Activated CD8-positive, alpha-beta memory T cell treated with anti-CD3 and anti-CD28 coated beads for 1 hour (primary cell): ENCODE results near the gene BNIP3.

Source experiments
- DNase-seq, 2 donors: peaks; one replicate each; pipeline ENCODE4 v3.0.0-alpha.2; 2020; ENCODE audit warnings: low read depth in 1 of 2; ENCODE audit errors: extremely low read depth in 1 of 2

Gene BNIP3, protein sequence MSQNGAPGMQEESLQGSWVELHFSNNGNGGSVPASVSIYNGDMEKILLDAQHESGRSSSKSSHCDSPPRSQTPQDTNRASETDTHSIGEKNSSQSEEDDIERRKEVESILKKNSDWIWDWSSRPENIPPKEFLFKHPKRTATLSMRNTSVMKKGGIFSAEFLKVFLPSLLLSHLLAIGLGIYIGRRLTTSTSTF

DNA sequence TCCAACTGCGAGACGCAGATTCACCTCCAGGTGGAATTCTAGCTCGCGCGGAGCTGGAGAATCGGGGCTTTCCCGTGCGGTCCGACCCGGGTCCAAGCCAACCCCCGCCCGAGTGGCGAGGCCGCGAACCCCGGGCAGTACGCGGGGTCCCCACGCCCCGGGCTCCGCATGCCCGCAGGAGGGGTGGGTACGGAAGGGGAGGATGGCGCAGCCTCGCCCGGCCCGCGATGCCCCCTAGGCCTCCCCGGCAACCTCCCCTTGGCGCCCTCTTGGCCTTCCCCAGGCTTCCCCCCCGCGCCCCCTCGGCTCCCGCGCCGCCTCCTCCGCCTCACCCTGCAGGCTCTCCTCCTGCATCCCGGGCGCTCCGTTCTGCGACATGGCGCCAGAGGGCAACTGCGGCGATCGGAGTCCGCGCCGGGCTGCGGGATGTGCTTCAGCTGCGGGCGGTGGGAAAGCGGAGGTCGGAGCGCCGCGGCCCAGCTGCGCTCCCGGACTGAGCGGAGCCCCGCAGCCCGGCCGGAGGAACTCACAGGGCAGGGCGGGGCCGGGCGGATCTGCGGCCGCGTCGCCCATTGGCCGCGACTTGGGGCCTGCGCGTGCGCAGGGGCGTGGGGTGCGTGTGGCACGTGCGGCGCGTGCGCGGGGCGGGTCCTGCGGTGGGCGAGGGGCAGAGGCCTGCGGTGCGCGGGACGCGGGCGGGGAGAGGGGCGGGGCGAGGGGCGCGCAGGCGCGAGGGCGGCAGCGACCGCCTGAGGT lies at the start of gene BNIP3:
BNIP3 (minus strand) TSS at position 495 of the 756 bp plus-strand sequence; CDS start at position 378, 117 bp downstream.
- peak; percentile 77 to 94 for DNase-seq

DNA sequence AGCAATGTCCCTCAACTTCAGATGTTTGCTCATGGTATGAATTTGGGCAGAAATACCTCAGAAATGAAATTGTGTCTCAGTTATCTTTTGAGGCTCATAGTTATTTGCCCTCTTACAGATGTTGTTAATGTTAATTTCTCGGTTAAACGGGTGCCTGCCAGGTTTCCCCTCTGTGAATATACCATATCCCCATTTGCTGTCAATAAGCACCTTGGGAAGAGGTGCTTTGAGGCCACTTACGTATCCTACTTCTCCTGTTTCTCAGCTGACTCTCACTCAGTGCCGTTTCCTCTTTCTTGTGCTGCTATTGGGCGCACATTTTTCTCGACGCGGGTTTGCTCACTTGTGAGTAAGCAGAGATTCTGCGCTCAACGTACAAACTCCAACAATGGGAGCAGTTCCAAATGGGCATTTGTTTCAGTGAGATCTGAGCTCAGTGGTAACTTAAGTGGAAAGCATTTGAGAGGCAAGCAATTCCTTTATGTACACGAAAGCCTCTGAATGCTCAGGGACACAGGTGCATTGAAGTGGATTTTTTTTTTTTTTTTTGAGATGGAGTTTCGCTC lies 49.3 kb upstream of the BNIP3 start:
- DNase-seq, result no peak

DNA sequence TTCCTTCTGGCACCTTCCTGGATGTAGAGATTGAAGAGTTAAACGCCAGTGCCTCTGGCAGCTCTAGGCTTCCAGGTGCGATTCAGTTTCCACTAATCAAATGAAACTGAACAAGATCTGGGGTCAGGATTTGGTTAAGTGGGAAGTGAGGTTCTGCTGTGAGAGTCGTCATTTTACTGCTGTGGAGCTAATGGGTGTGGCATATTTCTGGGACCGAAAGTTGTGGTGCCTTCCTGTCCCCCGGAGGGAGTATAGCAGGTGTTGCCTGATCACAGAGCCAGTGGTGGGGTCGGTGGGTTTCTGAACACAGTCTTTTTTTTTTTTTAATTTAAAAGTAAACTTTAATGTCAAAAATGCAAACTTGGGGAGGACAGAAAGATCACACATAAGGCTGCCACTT lies 47.0 kb upstream of the BNIP3 start:
- no peak for DNase-seq

DNA sequence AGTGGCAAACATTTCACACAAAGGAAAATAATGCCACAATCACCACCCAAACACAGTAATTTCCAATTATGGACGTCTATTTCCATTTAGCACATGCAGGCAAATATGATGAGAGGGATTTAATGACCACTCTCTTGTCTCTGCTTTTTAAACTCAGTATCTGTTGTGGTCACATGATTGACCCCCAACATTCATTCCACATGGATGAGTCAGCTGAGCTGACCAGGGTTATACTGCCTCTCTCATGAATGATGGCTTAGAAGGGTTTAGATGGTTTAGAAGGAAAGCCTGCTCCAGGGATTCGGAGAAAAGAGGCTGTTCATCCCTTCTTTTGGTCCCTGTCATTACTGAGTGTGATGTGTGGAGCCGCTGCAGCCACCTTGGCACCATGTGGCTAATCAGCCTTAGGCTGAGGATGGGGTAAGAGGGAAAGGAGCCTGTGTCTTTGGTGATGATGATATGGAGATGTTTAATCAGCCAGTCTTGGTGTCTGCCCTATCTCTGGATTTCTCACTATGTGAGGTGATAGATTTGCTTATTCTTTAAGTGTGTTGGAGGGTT lies 45.8 kb upstream of the BNIP3 start:
- DNase-seq, result no peak

DNA sequence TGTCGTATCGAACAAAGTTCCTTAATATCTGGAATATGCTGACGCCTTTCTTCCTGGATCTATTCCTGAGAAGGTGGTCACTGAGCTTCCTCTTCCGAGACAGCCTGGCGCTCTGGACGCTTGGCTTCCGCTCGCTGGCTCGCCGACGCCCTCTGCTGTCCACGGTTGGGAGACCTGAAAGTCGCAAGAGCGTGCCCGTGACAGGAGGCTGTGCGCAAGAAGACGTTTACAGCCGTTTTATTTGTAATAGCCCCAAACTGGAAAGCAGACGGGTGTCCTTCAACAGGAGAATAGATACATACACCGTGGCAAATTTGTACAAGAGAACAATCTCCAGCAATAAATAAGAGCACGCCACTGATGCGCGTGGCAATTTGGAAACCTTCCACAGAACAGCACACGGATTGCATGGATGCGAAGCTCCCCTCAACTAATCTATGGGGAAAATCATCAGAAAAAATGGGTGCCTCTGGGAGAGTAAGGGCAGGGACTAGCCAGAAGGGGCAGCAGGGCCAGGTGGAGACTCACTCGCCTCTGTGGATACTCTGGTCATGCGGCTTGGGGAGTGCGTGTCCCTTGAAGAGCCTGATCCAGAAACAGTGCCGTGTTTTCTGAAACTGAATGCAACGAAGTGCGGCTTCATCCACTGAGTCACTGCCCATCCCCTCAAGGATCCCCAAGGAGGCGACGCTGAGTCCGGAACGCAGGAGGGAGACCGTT lies 41.5 kb upstream of the BNIP3 start:
- DNase-seq, result peak; percentile 34 to 65

DNA sequence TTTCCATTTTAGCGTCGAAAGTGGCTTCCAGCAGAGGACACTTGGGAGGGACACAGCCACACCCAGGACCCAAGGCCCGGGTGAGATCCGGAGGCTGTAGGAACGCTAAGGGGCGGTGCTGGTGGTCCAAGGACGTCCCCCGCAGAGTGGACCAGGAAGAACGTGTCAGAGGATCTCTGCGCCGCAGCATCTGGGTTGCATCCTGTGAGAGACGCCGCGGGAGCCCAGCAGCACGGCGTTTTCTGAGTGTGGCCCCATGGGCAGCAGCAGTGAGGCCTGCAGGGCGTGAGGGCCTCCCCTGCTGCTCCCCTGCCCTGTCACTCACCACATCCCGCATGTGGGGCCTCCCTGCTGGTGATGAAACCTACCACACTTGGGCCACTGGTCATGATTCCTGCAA lies 40.5 kb upstream of the BNIP3 start:
- no peak for DNase-seq

DNA sequence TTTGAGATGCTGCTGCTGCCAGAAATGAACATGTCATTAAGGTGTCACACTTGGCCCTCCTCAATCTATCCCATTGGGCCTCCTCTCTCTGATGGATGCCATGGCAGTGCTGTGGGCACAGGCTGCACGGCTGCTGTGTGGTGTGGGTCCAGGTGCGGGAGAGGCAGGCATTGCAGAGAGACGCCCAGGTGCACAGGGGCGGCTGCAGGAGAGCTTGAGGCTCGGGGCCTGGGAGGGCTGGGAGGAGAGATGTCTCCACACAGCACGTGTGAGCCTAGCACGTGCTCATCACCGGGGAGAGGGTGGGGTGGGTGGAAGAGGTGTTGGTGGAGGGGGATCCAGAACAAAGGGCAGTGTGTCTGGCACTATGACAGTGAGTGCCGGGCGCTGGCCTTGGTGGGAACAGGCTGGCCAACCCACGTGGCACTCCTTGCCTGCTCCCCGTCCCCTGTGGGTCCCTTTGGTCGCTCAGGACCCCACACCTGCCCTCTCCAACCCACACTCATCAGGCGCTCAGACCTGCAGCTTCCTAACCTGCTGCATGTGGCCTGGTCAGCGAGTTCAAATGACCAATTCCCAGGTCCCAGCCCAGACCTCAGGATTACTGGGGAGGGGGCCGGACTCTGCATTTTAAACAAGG lies 39.9 kb upstream of the BNIP3 start:
- DNase-seq, result no peak

DNA sequence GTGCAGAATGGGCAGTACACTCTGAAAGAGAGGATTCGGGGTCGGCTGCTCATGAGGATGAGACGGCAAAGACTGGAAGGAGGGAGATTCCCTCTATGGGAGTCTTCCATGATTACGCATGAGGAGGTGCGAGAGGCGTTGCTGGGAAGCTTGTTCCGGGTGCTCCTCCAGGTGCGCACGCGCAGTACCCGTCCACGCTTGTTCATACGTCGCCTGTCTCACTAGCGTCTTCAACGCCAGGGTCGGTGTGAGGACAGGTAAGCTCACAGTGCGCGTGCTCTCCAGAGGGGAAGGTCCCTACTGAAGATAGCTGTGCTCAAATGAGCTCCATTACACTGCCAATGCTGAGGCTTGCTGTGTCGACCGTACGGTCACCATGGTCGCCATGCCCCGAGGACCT lies 39.3 kb upstream of the BNIP3 start:
- no peak for DNase-seq

DNA sequence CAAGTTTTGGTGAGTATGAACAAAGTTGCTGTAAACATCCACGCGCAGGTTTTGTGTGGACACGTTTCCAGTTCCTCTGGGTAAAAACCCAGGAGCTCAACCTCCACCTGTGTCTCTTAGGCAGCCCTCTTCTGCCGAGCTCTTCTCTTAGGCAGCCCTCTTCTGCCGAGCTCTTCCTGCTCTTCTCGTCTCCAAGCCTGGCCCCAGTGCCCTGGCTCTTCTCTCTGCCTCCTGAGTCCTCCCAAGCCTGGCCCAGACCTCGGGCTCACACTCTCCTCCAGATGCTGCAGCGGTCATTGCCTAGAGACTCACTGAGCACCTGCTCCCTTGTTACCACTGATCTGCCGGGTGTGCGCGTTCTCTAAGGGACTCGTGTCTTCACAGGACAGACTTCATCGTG lies 38.7 kb upstream of the BNIP3 start:
- no peak for DNase-seq

DNA sequence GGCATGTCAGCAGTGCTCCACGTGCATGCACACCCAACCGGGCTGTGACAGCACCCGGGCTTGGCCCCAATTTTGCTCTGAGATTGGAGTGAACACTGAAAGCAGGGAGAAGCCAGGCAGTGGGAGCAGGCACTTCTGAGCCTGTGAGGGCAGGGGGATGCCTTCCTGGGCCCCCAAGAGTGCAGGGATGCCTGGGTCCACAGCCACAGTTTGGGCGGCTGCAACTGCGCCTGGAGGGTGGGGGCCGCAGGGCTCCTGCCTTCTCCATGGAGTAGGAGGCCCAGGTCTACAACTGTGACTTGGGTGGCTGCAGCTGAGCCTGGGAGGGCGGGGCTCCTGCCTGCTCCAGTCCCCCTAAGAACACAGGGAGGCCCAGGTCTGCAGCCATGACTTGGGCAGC lies 37.6 kb upstream of the BNIP3 start:
- DNase-seq, result no peak

DNA sequence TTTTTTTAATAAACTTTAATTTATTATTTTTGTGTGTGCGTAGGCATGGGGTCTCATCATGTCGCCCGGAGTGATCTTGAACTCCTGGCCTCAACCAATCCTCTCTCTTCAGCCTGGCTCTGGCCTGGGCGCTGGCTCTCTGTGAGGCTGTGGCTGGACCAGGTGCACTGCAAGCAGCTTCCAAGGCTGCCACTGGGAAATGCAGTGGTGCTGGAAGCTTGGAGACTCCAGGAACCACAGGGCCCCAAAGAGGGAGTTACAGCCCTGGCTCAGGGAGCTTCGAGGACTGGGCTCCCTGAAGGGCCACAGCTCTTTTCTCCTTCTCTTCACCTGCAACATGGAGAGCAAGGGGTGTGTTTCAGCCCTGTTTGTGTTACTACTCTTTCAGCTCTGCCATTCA lies 36.7 kb upstream of the BNIP3 start:
- DNase-seq, result no peak

DNA sequence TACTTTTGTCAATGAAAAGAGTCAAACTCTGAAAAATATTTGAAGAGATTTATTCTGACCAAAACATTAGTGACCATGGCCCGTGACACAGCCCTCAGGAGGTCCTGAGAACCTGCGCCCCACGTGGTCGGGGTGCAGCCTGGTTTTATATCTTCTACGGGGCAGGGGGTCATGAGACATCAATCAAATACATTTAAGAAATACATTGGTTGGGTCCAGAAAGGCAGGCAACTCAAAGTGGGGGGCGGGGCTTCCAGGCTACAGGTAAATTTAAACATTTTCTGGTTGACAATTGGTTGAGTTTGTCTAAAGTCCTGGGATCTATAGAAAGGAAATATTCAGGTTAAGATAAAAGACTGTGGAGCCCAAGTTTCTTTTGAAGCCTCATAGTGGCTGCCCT lies 34.8 kb upstream of the BNIP3 start:
- DNase-seq, result no peak

DNA sequence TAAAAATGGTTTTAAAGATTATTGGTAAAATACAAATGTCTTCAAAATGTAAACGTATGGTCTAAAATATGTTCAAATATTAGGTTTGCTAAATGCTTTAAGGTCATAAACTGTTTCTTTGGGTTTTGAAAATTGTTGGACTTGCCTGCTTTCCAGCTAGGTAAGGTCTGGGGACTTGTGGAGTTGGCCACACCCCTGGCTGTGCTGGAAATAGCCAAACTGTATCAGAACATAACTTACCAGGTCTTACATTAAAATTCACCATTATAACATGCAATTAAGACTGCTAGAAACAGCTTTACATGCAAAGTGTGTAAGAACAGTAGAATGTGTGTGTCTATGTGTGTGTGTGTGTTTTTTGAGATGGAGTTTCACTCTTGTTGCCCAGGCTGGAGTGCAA lies 29.7 kb upstream of the BNIP3 start:
- DNase-seq, result no peak

DNA sequence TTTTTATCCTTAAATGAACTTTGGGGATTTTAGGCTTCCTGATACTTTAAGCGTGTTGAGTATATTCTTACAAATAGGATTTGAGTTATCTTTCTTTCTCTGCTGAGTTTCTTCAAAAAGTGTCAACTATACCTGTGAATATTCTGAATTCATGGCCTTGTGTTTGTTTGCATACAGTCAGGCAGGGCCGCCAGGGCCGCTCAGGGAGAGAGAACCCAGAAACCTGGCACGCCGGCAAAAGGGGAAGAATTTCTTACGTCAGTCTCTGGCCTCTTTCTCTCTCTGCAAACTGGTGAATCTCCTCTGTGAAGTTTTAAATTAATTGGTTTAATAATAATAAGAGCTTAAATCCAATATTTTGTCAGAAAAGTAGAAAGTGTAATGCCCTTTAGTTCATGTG lies 29.3 kb upstream of the BNIP3 start:
- DNase-seq, result no peak

DNA sequence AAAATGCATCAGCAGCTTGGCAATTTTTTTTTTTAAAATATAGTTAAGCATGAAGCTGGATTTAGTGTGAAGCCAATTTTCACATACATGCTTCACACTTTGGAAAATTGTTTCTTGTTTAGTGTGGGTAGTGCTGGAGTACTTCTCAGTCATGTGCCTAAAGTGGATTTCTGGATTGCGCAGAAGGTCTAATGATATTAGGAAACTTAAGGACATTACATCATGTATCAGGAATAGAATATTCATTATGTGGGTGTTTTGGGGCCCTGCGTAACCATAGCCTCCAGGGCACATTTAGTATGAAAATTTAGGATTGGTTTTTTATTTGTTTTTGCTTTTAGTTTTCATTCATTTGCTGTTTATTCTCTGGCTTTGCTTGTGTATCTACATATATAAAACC lies 28.8 kb upstream of the BNIP3 start:
- DNase-seq, result no peak

DNA sequence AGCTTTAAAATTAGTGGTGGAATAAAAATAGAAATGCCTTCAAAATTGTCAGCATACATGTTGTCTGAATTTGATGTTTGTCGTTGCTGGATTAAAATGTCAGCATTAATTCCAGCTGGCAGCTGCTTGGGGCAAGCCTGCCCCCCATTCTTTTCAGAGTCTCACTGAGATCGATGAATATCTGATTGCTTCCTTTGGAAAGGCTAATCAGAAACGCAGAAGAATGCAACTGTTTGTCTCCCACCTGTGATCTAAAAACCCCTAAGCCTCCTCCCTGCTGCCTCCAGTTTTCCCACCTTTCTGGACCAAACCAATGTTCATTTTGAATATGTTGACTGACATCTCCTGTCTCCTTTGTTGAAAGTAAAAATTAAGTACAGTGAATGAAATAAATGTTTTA lies 27.9 kb upstream of the BNIP3 start:
- no peak for DNase-seq

DNA sequence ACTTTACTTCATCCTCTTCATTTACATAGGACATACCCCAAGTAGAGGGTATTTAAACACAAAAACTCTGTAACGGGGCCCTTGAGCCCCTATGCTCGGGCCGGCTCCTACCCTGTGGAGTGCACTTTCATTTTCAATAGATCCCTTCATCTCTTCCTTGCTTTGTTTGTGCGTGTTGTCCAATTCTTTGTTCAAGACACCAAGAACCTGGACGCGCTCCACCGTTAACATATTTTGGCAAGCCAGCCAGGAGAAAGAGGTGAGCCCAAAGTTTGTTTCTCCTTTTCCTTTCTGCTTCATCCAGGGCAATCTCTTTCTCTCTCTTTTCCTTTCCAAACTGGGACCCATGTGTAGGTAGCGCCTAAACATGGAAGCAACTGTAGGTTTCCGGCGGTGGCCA lies 26.0 kb upstream of the BNIP3 start:
- DNase-seq, result no peak

DNA sequence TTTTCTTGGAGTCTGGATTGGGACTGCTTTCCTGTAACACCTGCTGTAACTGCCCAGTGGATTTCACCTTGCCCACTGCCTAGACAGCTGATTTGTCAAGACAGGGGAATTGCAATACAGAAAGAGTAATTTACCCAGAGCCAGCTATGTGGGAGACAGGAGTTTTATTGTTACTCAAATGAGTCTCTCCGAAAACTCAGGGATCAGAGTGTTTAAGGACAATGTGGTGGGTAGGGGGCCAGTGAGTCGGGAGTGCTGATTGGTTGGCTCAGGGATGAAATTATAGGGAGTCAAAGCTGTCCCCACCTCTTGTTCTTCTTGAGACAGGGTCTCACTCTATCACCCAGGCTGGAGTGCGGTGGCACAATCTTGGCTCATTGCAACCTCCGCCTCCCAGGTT lies 25.2 kb upstream of the BNIP3 start:
- no peak for DNase-seq

DNA sequence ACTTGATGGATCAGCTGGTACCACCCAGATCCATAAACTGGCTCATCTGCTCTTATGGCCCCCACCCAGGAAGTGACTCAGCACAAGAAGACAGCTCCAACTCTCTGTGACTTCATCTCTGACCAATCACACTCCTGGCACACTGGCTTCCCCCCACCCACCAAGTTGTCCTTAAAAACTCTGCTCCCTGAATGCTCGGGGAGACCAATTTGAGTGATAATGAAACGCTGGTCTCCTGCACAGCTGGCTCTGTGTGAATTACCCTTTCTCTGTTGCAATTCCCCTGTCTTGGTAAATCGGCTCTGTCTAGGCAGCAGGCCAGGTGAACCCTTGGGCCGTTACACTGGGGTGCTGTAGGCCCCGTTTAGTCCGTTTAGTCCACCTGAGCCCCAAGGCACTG lies 23.4 kb upstream of the BNIP3 start:
- DNase-seq, result no peak

DNA sequence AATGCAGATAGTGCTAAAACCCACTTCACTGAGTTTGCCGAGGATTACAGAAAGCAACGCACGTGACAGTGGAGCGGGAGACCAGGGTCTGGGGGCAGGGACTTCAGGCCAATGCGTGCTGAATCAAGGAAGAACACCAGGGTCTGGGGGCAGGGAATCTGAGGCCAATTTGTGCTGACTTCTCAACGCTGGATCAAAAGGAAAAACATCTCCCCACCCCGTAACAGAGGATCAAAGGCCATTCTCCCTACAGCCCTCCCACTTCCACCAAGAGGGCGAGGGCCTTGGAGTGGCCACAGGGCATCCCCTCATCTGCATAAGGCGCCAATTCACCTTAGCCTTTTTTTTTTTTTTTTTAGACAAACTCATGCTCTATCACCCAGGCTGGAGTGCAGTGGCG lies 22.3 kb upstream of the BNIP3 start:
- no peak for DNase-seq

DNA sequence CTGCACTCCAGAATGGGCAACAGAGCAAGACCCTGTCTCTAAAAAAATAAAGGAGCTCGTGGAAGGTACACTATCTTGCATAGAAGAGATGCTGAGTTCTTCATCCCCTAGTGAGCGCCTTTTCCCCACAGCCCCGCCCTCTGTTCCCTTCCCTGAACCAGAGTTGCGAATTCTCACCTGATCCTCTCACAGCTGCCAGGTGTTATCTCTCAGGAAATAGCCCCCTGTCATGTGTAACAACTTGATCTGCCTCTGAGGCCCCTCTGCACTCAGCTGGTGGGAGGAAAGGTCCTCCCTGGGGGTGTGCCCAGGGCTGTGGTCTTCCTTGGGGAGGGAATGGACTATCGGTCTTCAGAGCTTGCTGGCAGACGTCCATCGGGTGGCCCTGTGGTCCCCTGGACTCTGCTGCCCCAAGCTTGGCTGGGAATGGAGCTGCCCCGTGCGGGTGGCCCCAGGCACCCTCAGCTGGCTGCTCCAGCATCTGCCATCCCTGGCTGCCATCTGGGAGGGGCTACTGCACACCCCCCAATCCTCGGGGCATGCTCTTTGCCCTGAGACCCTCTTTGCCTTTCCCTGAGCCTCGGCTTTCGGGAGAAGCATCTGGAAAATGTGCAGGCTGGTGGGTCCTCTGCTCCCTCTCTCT lies 21.7 kb upstream of the BNIP3 start:
- DNase-seq, result no peak
